ENCODE measurements around the gene EPHA2. TPM values are rescaled to one million over a fixed set of nuclear protein-coding genes. Genes with fewer than 3 reads are reported as not detected.
"Not testable (repeated sequence)": the region's sequence is repeated elsewhere in the genome, so short reads cannot be mapped to it uniquely, and the experiment has no call there.

The EPHA2 gene
- polyA plus RNA-seq (2013, experiment 1 of 2; ENCODE audit: insufficient read length), result 10.8 TPM
- polyA plus RNA-seq (2013, experiment 2 of 2; ENCODE audit: insufficient read length), result 9.6 TPM

- DNase-seq, result peak; percentile 89
Observed at GRCh38 chr1:16155537-16156410, at the start of gene EPHA2. Gene EPHA2 (minus strand): TSS chr1:16156069. CDS start chr1:16155932, 137 bp downstream.

GRCh38 chr1:16205334-16205671 is 49.4 kb upstream of the EPHA2 start:
- no peak for DNase-seq

GRCh38 chr1:16204634-16205333 is 48.9 kb upstream of the EPHA2 start:
- no peak for DNase-seq

GRCh38 chr1:16204216-16204615 is 48.3 kb upstream of the EPHA2 start:
- no peak for DNase-seq

GRCh38 chr1:16203550-16203949 is 47.7 kb upstream of the EPHA2 start:
- no peak for DNase-seq

- no peak for DNase-seq
Observed at GRCh38 chr1:16202281-16203210, 46.7 kb upstream of the EPHA2 start.

GRCh38 chr1:16199700-16200099 is 43.8 kb upstream of the EPHA2 start:
- no peak for DNase-seq

GRCh38 chr1:16199157-16199501 is 43.3 kb upstream of the EPHA2 start:
- no peak for DNase-seq

- no peak for DNase-seq
Observed at GRCh38 chr1:16198444-16199156, 42.7 kb upstream of the EPHA2 start.

- no peak for DNase-seq
Observed at GRCh38 chr1:16196874-16197273, 41.0 kb upstream of the EPHA2 start.

GRCh38 chr1:16196139-16196538 is 40.3 kb upstream of the EPHA2 start:
- not testable (repeated sequence) for DNase-seq

GRCh38 chr1:16195518-16195905 is 39.6 kb upstream of the EPHA2 start:
- DNase-seq, result no peak

GRCh38 chr1:16191916-16192546 is 36.2 kb upstream of the EPHA2 start:
- peak; percentile 51 for DNase-seq

- no peak for DNase-seq
Observed at GRCh38 chr1:16191309-16191708, 35.4 kb upstream of the EPHA2 start.

- no peak for DNase-seq
Observed at GRCh38 chr1:16189921-16190621, 34.2 kb upstream of the EPHA2 start.

GRCh38 chr1:16189003-16189402 is 33.1 kb upstream of the EPHA2 start:
- DNase-seq, result no peak

GRCh38 chr1:16187748-16188401 is 32.0 kb upstream of the EPHA2 start:
- DNase-seq, result peak; percentile 73

GRCh38 chr1:16186655-16187235 is 30.9 kb upstream of the EPHA2 start:
- DNase-seq, result no peak

- DNase-seq, result no peak
Observed at GRCh38 chr1:16184557-16185303, 28.9 kb upstream of the EPHA2 start.
